ENCODE measurements around the gene HBE1.
"Not testable (repeated sequence)": the region's sequence is repeated elsewhere in the genome, so short reads cannot be mapped to it uniquely, and the experiment has no call there.

Gene HBE1

DNA sequence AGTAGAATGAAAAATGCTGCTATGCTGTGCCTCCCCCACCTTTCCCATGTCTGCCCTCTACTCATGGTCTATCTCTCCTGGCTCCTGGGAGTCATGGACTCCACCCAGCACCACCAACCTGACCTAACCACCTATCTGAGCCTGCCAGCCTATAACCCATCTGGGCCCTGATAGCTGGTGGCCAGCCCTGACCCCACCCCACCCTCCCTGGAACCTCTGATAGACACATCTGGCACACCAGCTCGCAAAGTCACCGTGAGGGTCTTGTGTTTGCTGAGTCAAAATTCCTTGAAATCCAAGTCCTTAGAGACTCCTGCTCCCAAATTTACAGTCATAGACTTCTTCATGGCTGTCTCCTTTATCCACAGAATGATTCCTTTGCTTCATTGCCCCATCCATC is 14.9 kb upstream of the HBE1 start:
- DNase-seq: no peak

DNA sequence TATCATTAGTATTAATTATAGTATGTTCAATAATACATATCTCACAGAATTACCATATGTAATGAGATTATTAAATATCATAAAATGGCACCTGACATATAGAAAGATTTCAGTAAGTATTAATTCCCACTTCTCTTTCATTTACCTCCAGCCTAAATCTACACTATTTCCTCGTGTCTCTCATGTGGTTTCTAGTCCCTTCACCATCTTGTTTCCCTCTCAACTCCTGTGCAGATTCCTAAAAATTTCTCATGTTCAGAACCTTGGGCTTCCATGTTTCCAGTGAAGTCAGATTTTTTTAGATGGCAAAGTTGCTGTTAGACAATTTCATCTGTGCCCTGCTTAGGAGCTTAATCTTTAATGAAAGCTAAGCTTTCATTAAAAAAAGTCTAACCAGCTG is 14.1 kb upstream of the HBE1 start:
- DNase-seq: no peak

DNA sequence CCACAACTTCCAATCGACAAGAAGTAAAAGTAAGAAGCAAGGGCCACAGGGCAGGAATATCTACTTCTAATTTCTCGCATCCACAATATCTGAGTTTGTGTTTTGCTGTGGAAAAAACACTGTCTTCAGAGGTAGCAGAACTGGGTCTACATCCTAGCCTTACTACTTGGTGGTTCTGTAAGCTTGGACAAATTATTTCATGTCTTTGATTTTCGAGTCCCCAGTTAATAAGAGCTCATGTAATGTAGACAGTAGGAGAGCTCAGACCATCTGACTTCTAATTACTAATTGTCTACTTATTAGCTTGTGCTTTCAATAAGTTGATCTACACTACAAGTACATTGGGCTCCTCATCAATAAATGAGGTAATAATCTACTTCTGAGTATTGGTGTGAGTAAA is 13.3 kb upstream of the HBE1 start:
- DNase-seq: no peak

DNA sequence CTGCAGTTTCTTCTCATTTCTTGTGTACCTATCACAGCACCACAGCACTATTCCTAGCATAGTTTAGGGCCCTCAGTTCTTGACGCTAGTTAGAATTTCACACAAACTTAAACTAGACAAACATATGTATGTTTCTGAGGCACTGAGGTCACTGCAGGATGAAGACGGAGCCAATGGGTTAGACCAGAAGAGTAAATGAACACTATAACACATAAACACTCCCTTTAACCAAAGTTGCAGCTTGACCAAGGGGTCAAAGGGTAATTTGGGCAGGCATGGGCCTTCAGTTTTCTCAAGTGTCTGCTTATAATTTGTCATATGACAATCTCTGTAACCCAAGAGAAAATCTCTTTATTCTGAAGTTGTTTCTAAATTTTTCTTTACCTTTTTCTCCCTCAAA is 12.9 kb upstream of the HBE1 start:
- no peak for DNase-seq

DNA sequence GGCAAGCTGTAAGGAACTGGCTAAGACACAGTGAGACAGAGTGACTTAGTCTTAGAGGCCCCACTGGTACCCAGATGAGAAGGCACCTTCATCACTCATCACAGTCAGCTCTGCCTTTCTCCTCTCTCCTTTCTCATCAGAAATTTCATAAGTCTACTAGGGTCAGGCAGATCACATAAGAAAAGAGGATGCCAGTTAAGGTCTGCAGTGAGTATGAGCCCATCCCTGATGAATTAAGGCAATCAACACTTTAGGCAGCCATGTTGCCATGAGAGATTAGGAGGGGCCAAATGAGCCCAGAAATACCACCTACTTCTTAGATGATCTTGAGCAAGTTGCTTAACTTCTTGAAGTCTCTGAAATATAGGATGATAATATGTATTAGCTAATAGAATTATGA is 11.9 kb upstream of the HBE1 start:
- no peak for DNase-seq

DNA sequence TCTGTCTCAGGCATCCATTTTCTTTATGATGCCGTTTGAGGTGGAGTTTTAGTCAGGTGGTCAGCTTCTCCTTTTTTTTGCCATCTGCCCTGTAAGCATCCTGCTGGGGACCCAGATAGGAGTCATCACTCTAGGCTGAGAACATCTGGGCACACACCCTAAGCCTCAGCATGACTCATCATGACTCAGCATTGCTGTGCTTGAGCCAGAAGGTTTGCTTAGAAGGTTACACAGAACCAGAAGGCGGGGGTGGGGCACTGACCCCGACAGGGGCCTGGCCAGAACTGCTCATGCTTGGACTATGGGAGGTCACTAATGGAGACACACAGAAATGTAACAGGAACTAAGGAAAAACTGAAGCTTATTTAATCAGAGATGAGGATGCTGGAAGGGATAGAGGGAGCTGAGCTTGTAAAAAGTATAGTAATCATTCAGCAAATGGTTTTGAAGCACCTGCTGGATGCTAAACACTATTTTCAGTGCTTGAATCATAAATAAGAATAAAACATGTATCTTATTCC is 10.9 kb upstream of the HBE1 start:
- DNase-seq: no peak

DNA sequence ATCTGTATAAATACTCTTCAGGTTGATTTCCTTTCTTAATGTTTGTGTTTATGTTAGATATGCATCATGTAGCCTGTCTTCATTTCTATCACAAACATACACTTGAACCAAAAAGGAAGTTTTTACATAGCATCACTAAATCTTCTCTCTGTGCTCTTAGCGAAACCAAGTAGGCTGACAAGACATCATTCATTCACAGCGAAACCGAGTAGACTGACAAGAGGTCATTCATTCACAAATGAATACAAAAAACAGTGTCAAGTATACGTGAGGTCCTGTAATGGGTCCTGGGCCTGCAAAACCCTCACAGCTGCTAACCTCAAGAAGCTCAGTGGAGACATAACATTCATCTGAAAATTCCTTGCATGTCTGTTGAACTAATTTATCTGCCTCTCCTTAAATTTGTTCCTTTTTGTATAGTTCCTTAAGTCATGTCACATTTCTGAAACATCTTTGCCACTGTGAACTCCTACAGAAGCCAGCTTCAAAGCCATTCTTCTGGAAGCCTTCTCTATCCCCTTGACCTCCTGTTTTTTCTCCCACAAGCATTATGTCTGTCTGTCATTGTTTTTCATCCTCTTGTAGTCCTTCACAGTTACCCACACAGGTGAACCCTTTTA is 9.8 kb upstream of the HBE1 start:
- no peak for DNase-seq

DNA sequence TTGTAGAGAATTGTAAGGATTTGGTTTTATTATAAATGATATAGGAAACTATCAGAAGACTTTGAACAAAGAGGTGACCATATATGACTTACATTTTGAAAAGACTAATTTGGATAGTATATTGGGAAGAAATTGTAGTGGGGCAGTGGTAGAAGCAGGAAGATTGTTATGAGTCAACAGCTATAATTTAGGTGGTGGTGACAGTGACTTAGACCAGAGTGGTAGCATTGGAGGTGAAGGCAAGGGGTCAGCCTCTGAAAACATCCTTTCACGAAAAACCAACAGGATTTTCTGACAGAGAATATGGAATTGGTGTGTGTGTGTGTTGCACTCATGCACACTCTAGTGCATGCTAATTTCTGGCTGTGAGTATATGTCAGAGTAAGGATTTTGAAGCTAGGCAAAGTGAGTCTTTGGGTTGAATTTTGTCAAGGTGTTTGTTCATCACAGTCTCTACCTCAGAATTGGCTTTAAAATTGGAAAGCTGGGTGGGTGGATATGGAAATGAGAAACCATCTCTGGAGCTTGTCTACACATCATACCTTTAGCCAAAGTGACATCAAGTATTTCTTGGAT is 8.2 kb upstream of the HBE1 start:
- DNase-seq: no peak

DNA sequence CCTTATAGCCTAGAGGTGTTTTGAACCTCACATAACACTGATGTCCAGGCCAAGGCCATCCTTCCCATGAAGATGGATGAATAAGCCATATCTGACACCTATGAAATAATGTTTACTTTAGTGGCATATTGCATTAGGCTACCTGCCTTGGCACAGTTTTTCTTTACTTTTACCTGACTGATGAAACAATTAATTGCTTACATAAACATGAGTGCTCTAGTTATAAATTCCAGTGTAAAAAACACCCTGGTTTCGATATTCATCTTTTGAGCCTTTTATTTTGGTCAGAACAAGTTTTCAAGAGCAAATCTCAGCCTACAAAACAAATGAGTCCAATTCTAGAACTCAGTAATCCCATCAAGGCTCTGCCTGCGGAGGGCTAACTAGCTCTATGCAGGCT is 7.0 kb upstream of the HBE1 start:
- no peak for DNase-seq

DNA sequence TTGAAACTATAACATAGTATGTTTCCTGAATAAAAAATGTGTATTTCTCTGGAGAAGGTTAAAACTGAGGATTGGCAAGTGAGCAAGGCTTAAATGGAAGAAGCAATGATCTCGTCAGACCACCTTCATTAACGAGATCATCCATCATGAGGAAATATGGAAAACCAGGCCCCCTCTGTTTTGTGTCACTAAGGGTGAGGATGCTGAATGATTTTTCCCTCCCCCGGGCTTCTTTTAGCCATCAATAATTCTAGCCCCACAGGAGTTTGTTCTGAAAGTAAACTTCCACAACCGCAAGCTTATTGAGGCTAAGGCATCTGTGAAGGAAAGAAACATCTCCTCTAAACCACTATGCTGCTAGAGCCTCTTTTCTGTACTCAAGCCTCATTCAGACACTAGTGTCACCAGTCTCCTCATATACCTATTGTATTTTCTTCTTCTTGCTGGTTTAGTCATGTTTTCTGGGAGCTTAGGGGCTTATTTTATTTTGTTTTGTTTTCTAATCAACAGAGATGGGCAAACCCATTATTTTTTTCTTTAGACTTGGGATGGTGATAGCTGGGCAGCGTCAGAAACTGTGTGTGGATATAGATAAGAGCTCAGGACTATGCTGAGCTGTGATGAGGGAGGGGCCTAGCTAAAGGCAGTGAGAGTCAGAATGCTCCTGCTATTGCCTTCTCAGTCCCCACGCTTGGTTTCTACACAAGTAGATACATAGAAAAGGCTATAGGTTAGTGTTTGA is 5.8 kb upstream of the HBE1 start:
- DNase-seq: no peak

DNA sequence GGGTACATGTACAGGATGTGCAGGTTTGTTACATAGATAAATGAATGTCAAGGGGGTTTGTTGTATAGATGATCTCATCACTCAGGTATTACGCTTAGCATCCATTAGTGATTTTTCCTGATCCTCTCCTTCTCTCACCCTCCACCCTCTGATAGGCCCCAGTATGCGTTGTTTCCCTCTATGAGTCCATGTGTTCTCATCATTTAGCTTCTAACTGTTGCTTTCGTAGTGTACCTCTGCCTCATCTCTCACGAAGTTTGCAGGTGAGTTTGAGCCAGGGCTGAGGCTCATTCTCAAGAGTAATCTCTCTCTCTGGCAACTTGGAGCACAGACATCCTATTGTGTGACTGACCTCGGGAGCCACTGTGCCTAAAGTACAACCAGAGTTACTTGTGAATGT is 4.7 kb upstream of the HBE1 start:
- DNase-seq: no peak

DNA sequence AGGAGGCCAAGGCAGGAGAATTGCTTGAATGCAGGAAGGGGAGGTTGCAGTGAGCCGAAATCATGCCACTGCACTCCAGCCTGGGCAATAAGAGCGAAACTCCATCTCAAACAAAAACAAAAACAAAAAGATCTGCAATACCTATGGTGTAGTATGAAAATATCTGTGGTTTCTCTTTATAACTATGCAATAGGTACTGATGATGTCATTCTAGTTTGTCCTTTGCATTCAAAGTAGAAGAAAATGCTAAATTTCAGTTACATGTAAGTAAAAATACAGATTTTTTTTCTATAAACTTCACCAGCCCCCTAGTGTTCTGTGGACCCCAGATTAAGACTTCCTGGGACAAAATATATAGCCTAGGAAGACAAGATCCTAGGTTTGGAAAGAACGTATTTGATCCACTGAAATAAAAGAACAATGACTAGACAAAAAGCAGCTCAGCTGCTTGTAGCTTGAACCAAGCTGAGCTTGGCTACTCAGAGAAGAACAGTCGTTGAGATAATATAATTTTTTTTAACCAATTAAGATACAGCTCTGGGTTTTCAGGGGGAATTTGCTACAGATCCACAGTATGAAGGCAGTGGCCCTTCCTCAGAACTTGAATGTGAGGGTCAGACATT is 2.8 kb upstream of the HBE1 start:
- no peak for DNase-seq

DNA sequence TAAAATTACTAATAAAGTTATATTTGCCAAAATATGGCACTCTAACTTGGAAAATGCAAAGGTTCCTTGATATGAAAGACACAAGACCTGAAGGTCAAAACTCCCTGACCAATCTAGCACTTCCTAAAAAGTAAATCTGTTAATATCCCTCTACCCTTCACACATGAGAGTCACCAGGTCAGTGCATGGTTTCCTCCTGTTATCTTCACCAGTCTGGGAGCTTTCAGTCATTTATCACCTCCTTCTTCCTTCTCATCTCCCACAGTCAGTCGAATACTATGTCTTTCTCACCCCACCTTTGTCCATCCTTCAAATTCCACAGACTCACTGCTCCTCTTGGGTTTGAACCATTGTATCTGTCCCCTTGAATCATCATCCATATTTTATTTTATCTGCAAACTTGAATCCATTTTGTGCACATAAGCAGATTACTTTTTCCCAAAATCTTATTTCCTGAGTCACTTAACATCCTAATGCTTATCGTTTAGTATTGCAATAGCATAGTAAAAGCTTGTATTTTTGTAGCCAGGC is 2.6 kb downstream of the HBE1 start:
- DNase-seq: no peak

DNA sequence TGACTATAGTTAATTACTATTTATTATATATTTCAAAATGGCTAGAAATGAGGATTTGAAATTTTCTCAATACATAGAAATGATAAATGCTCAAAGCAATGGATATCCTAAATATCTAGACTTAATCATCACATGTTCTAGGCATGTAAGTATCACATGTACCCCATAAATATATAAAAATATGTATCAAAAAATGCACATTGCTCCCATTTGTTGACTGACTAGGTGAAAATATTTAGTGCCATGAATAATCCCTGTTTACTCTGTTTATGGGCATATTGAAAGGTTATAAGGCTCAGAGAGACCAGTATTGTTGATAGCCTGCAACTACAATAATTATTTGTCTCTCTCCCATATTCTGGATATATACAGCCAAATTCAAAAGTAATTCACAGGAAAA is 3.1 kb downstream of the HBE1 start:
- no peak for DNase-seq

DNA sequence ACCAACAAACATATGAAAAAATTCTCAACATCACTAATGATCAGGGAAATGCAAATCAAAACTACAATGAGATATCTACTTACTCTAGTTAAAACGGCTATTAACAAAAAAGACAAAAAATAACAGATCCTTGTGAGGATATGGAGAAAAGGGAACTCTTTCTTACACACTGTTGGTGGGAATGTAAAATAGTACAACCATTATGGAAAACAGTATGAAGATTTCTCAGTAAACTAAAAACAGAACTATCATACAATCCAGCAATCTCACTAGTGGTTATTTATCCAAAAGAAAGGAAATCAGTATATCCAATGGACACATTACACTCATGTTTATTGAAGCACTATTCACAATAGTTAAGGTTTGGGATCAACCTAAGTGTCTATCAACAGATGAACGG is 3.9 kb downstream of the HBE1 start:
- no peak for DNase-seq

DNA sequence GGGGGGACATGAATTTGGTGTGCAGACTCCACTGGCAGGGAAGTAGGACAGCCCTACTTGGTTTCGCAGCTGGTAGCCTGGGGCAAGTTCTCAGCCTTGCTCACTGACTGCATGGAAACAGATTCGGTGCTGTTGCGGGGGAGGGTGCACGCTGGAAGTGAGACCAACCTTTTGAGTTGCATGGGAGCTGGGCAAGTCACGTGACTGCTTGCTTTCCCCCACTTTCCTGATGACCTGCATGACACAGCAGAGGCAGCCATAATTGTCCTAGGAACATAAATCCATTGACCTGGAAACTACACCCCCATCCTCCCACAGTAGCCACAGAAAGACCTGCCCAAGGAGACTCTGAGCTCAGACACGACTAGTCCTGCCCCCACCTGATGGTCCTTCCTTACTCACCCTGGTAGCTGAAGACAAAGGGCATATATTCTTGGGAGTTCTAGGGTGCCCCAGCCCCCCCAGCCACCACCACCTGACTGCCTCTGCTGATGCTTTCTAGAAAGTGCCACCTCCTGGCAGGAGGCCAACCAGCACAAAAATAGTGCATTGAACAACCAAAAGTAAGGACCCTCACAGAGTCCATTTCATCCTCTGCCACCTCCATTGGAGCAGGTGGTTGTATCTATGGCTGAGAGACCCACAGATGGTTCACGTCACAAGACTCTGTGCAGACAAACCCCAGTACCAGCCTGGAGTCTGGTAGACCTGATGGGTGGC is 11.0 kb downstream of the HBE1 start:
- DNase-seq: no peak

DNA sequence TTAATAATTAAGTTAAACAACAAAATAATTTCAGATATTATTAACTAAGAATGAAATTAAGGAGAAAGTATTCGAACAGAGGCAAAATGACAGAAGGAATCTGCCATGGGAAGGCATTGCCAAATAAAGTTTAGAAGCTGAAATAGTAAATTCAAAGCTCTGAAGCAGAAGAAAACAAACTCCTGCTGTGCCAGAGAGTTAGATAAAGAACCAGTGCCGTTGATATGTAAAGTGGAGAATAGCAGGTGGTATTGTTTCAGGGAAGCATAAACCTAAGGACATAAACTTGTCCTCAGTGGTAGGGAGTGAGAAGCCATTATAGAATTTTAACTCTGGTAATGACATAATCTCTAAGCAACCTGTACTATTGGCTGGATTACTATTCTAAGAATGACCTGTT is 12.4 kb downstream of the HBE1 start:
- DNase-seq: no peak

DNA sequence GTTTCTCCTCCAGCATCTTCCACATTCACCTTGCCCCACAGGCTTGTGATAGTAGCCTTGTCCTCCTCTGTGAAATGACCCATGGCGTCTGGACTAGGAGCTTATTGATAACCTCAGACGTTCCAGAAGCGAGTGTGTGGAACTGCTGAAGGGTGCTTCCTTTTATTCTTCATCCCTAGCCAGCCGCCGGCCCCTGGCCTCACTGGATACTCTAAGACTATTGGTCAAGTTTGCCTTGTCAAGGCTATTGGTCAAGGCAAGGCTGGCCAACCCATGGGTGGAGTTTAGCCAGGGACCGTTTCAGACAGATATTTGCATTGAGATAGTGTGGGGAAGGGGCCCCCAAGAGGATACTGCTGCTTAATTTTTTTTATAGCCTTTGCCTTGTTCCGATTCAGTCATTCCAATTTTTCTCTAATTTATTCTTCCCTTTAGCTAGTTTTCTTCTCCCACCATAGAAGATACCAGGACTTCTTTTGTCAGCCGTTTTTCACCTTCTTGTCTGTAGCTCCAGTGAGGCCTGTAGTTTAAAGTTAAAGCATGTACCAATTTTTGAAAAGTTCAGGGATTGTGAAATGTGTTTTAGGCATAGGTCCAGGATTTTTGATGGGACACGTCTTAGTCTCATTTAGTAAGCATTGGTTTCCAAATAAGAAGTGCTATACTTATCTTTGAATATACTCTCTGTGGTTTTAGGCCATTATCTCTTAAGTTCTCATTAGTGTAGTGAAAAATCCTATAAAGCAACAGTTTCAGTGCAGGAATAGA is 14.9 kb downstream of the HBE1 start, which contains the start of gene HBG2:
TSS of gene HBG2 (minus strand) at position 136 of the 768 bp plus-strand sequence. CDS start at position 83, 53 bp downstream.
- DNase-seq: not testable (repeated sequence)

DNA sequence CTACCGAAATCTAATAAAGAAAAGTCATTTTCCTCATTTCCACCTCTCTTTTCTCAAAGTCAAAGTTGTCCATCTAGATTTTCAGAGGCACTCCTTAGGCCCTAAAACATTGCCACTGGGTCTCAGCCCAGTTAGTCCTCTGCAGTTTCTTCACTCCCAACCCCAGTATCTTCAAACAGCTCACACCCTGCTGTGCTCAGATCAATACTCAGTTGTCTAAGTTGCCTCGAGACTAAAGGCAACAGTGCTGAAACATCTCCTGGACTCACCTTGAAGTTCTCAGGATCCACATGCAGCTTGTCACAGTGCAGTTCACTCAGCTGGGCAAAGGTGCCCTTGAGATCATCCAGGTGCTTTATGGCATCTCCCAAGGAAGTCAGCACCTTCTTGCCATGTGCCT is 15.7 kb downstream of the HBE1 start:
- DNase-seq: not testable (repeated sequence)

DNA sequence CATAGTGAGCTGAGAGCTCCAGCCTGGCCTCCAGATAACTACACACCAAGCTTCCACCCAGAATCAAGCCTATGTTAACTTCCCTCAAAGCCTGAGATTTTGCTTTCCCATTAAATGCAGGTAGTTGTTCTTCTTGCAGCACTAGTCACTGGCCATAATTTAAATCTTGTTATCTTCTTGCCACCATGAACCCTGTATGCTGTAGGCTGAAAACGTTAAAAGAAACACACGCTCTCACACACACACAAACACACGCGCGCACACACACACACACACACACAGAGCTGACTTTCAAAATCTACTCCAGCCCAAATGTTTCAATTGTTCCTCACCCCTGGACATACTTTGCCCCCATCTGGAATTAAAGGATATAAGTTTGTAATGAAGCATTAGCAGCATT is 16.3 kb downstream of the HBE1 start:
- DNase-seq: not testable (repeated sequence)

DNA sequence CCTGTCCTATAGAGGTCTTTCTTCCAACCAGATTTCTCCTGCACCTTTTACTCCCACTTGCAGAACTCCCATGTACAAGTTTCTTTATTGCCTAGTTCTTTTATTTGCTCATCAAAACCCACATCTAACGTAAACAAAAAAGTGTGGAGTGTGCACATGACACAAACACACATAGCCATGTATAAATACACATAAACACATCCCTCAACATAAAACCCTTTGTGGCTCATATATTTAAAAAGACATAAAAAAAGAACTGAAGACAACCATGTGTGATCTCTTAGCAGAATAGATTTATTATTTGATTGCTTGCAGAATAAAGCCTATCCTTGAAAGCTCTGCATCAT is 16.9 kb downstream of the HBE1 start:
- no peak for DNase-seq
